Activated naive CD4-positive, alpha-beta T cell treated with anti-CD3 and anti-CD28 coated beads, Interleukin-2, amount 10 ng/mL, durations not matched to agents 7 days and 5 days (primary cell): Measurements from ENCODE around the gene ULK1.

Experiments
- CTCF ChIA-PET: fragments of 350-600 bp; sonication (Branson Sonifier 250); formaldehyde crosslinking; loops from one replicate; lab custom pipeline; 2021; ENCODE audit warnings: antibody characterized with exemption; lab: Charles Lee
- DNase-seq: peaks from one replicate; pipeline ENCODE4 v3.0.0-alpha.2; 2020
- H3K27ac Mint-ChIP-seq: one replicate; pipeline ENCODE4 v1.8.0; 2021; ENCODE audit warnings: mild to moderate bottlenecking, moderate library complexity, mixed read lengths
- H3K27me3 Mint-ChIP-seq: one replicate; pipeline ENCODE4 v1.8.0; 2021; ENCODE audit warnings: mild to moderate bottlenecking, mixed read lengths
- H3K36me3 Mint-ChIP-seq: one replicate; pipeline ENCODE4 v1.8.0; 2021; ENCODE audit warnings: mixed read lengths
- H3K4me1 Mint-ChIP-seq: one replicate; pipeline ENCODE4 v1.8.0; 2021; ENCODE audit warnings: mixed read lengths
- H3K4me3 Mint-ChIP-seq: one replicate; pipeline ENCODE4 v1.8.0; 2021; ENCODE audit warnings: mild to moderate bottlenecking, moderate library complexity, mixed read lengths
- H3K9me3 Mint-ChIP-seq: one replicate; pipeline ENCODE4 v1.8.0; 2021; ENCODE audit warnings: mixed read lengths

ULK1 gene

GRCh38 chr12:131912518-131913274, 18.3 kb downstream of the ULK1 start:
- Mint-ChIP-seq H3K36me3 (peaks cover 5% of the 10 kb centered on the region), H3K9me3 (no peaks in the 10 kb centered on the region), H3K27ac (no peak overlapping the region), H3K4me1 (no peaks in the 10 kb centered on the region), H3K27me3 (no peaks in the 10 kb centered on the region), H3K4me3 (no peak overlapping the region)
- DNase-seq, result no peak
- CTCF ChIA-PET, result no interaction called here

GRCh38 chr12:131913666-131914065, 19.2 kb downstream of the ULK1 start:
- H3K9me3 Mint-ChIP-seq, result no peaks in the 10 kb centered on the region
- H3K27ac Mint-ChIP-seq, result no peak overlapping the region
- DNase-seq, result no peak
- no peak overlapping the region for H3K4me3 Mint-ChIP-seq
- peaks cover 5% of the 10 kb centered on the region for H3K36me3 Mint-ChIP-seq
- CTCF ChIA-PET, result no interaction called here
- H3K4me1 Mint-ChIP-seq, result no peaks in the 10 kb centered on the region
- no peaks in the 10 kb centered on the region for H3K27me3 Mint-ChIP-seq

GRCh38 chr12:131914179-131914702, 19.8 kb downstream of the ULK1 start:
- peaks cover 2% of the 10 kb centered on the region for H3K36me3 Mint-ChIP-seq
- CTCF ChIA-PET, result no interaction called here
- H3K27ac Mint-ChIP-seq, result peak overlapping the region; percentile 45
- H3K4me3 Mint-ChIP-seq, result no peak overlapping the region
- no peak for DNase-seq
- H3K9me3 Mint-ChIP-seq, result no peaks in the 10 kb centered on the region
- H3K4me1 Mint-ChIP-seq, result no peaks in the 10 kb centered on the region
- H3K27me3 Mint-ChIP-seq, result no peaks in the 10 kb centered on the region

- H3K9me3 Mint-ChIP-seq, result no peaks in the 10 kb centered on the region
These were observed 20.7 kb downstream of the ULK1 start for GRCh38 chr12:131915000-131915689.

GRCh38 chr12:131915823-131916222, 21.4 kb downstream of the ULK1 start:
- CTCF ChIA-PET, result no interaction called here
- Mint-ChIP-seq H3K36me3 (peaks cover 5% of the 10 kb centered on the region), H3K4me1 (no peaks in the 10 kb centered on the region), H3K9me3 (no peaks in the 10 kb centered on the region), H3K27ac (no peak overlapping the region), H3K4me3 (no peak overlapping the region), H3K27me3 (no peaks in the 10 kb centered on the region)
- DNase-seq, result no peak

More at GRCh38 chr12:131915000-131915689, 20.7 kb downstream of the ULK1 start:
- no peak overlapping the region for H3K4me3 Mint-ChIP-seq
- H3K4me1 Mint-ChIP-seq, result no peaks in the 10 kb centered on the region
- no peak for DNase-seq
- H3K27me3 Mint-ChIP-seq, result no peaks in the 10 kb centered on the region
- peaks cover 2% of the 10 kb centered on the region for H3K36me3 Mint-ChIP-seq
- CTCF ChIA-PET, result no interaction called here
- no peak overlapping the region for H3K27ac Mint-ChIP-seq

- Mint-ChIP-seq H3K27ac (no peak overlapping the region), H3K4me1 (no peaks in the 10 kb centered on the region), H3K4me3 (no peak overlapping the region), H3K36me3 (peaks cover 5% of the 10 kb centered on the region), H3K27me3 (no peaks in the 10 kb centered on the region), H3K9me3 (no peaks in the 10 kb centered on the region)
- DNase-seq, result no peak
- CTCF ChIA-PET, result no interaction called here
These were observed 22.1 kb downstream of the ULK1 start for GRCh38 chr12:131916306-131917138.

- Mint-ChIP-seq H3K4me1 (no peaks in the 10 kb centered on the region), H3K9me3 (no peaks in the 10 kb centered on the region), H3K36me3 (peaks cover 7% of the 10 kb centered on the region), H3K27ac (no peak overlapping the region), H3K27me3 (no peaks in the 10 kb centered on the region), H3K4me3 (no peak overlapping the region)
- CTCF ChIA-PET, result no interaction called here
- DNase-seq, result peak; percentile 38
These were observed 22.8 kb downstream of the ULK1 start for GRCh38 chr12:131917139-131917710.

- no peak overlapping the region for H3K4me3 Mint-ChIP-seq
- no peak overlapping the region for H3K27ac Mint-ChIP-seq
- CTCF ChIA-PET, result no interaction called here
- H3K9me3 Mint-ChIP-seq, result no peaks in the 10 kb centered on the region
- no peaks in the 10 kb centered on the region for H3K4me1 Mint-ChIP-seq
- no peaks in the 10 kb centered on the region for H3K27me3 Mint-ChIP-seq
- peaks cover 7% of the 10 kb centered on the region for H3K36me3 Mint-ChIP-seq
- no peak for DNase-seq
These were observed 23.4 kb downstream of the ULK1 start for GRCh38 chr12:131917711-131918306.

- Mint-ChIP-seq H3K27me3 (no peaks in the 10 kb centered on the region), H3K4me3 (no peak overlapping the region), H3K4me1 (no peaks in the 10 kb centered on the region), H3K27ac (no peak overlapping the region), H3K36me3 (peaks cover 7% of the 10 kb centered on the region), H3K9me3 (no peaks in the 10 kb centered on the region)
- CTCF ChIA-PET, result no interaction called here
- DNase-seq, result no peak
These were observed 24.1 kb downstream of the ULK1 start for GRCh38 chr12:131918311-131919050.

GRCh38 chr12:131919051-131919347, 24.6 kb downstream of the ULK1 start:
- Mint-ChIP-seq H3K9me3 (no peaks in the 10 kb centered on the region), H3K27me3 (no peaks in the 10 kb centered on the region), H3K4me3 (no peak overlapping the region), H3K36me3 (peaks cover 7% of the 10 kb centered on the region), H3K4me1 (no peaks in the 10 kb centered on the region), H3K27ac (no peak overlapping the region)
- CTCF ChIA-PET, result no interaction called here
- no peak for DNase-seq

GRCh38 chr12:131919366-131920156, 25.1 kb downstream of the ULK1 start:
- Mint-ChIP-seq H3K36me3 (peaks cover 7% of the 10 kb centered on the region), H3K4me3 (no peak overlapping the region)
- CTCF ChIA-PET, result no interaction called here

GRCh38 chr12:131920157-131920508, 25.7 kb downstream of the ULK1 start:
- no peaks in the 10 kb centered on the region for H3K27me3 Mint-ChIP-seq
- peaks cover 7% of the 10 kb centered on the region for H3K36me3 Mint-ChIP-seq
- peaks cover 9% of the 10 kb centered on the region for H3K4me1 Mint-ChIP-seq
- no peak overlapping the region for H3K27ac Mint-ChIP-seq
- no peaks in the 10 kb centered on the region for H3K9me3 Mint-ChIP-seq
- CTCF ChIA-PET, result no interaction called here
- no peak overlapping the region for H3K4me3 Mint-ChIP-seq
- DNase-seq, result no peak

More at GRCh38 chr12:131919366-131920156, 25.1 kb downstream of the ULK1 start:
- peaks cover 3% of the 10 kb centered on the region for H3K4me1 Mint-ChIP-seq
- H3K27ac Mint-ChIP-seq, result no peak overlapping the region
- H3K9me3 Mint-ChIP-seq, result no peaks in the 10 kb centered on the region
- H3K27me3 Mint-ChIP-seq, result no peaks in the 10 kb centered on the region
- DNase-seq, result no peak
